MCF 10A (cell line): ENCODE measurements around the gene DGCR2. TPM values are rescaled to one million over a fixed set of nuclear protein-coding genes. Genes with fewer than 3 reads are reported as not detected.
"Not testable (repeated sequence)": the region's sequence is repeated elsewhere in the genome, so short reads cannot be mapped to it uniquely, and the experiment has no call there.

Experiments
- BruUV-seq: library from RNA; stranded (reverse); fragments of 400-500 nt; replicated peaks from 2 replicates; lab custom pipeline; 2021; lab: Mats Ljungman, UMichigan
- CTCF ChIA-PET: fragments of 300-600 bp; sonication (Branson Sonifier 250); formaldehyde crosslinking; extraction: SDS; loops from one replicate; lab custom pipeline; 2021; ENCODE audit warnings: antibody characterized with exemption, inconsistent platforms; lab: Yijun Ruan, JAX
- POLR2A ChIA-PET: fragments of 300-600, 350-650 bp; sonication (Branson Sonifier 250); formaldehyde crosslinking; extraction: SDS; loops from one replicate; lab custom pipeline; 2020; ENCODE audit warnings: antibody characterized with exemption, inconsistent platforms; lab: Yijun Ruan, JAX
- DNase-seq: peaks from one replicate; pipeline ENCODE4 v3.0.0-alpha.2; 2018; ENCODE audit not compliant: unreplicated experiment
- H3K27ac Mint-ChIP-seq: one replicate; pipeline ENCODE4 v1.8.0; 2022; ENCODE audit warnings: mild to moderate bottlenecking, low read depth, mixed read lengths; ENCODE audit not compliant: unreplicated experiment
- H3K27me3 Mint-ChIP-seq: one replicate; pipeline ENCODE4 v1.8.0; 2022; ENCODE audit warnings: mixed read lengths; ENCODE audit not compliant: insufficient read depth, unreplicated experiment
- H3K36me3 Mint-ChIP-seq: one replicate; pipeline ENCODE4 v1.8.0; 2022; ENCODE audit warnings: mild to moderate bottlenecking, moderate library complexity, mixed read lengths; ENCODE audit not compliant: insufficient read depth, unreplicated experiment
- H3K4me1 Mint-ChIP-seq: one replicate; pipeline ENCODE4 v1.8.0; 2022; ENCODE audit warnings: mixed read lengths; ENCODE audit not compliant: insufficient read depth, unreplicated experiment
- H3K4me3 Mint-ChIP-seq: one replicate; pipeline ENCODE4 v1.8.0; 2022; ENCODE audit warnings: mild to moderate bottlenecking, moderate library complexity, mixed read lengths; ENCODE audit not compliant: unreplicated experiment
- H3K9me3 Mint-ChIP-seq: one replicate; pipeline ENCODE4 v1.8.0; 2022; ENCODE audit warnings: mixed read lengths; ENCODE audit not compliant: unreplicated experiment
- CTCF ChIP-seq: fragments of 200-600 bp; IDR thresholded peaks from one replicate; pipeline ENCODE4 v1.8.0; 2022; ENCODE audit warnings: antibody characterized with exemption, mild to moderate bottlenecking; ENCODE audit not compliant: unreplicated experiment
- intact Hi-C: fragments of 100-400 bp; cut with micrococcal nuclease; formaldehyde crosslinking; loops from 2 replicates; pipeline ENCODE4 v1.14.1; 2022
- total RNA-seq: library from RNA; stranded (reverse); gene quantifications from 2 replicates; pipeline ENCODE4 v1.2.3, GENCODE V29; 2022

Gene DGCR2
- total RNA-seq, 1 experiment from 2014 or later = 41.2 TPM

DNA sequence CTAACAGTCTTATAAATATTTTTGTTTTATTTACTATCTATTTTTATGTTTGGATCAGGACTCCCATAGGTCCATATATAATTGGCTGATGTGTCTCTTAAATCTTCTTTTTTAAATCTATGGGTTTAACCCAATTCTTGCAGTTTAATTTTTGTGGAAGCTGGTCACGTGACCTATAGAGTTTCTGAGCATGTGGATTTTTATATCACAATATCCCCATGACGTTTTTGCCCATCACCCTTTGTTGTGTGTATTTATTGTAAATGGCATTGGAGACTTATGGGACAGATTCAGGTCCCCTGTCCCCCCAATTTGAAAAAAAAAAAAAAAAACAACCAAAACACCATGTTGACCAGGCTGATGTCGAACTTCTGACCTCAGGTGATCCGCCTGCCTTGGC lies 107.3 kb downstream of the DGCR2 start:
- no TSS peak for BruUV-seq
- H3K4me1 Mint-ChIP-seq = peaks cover 6% of the 10 kb centered on the region
- H3K9me3 Mint-ChIP-seq = no peaks in the 10 kb centered on the region
- no peak overlapping the region for H3K4me3 Mint-ChIP-seq
- intact Hi-C loops = no loop called here
- POLR2A ChIA-PET = no interaction called here
- no peaks in the 10 kb centered on the region for H3K36me3 Mint-ChIP-seq
- DNase-seq = no peak
- H3K27me3 Mint-ChIP-seq = peaks cover 15% of the 10 kb centered on the region
- CTCF ChIA-PET = no interaction called here
- TF ChIP-seq CTCF = no peak
- H3K27ac Mint-ChIP-seq = no peak overlapping the region

GRCh38 chr22:19013881-19014598 lies 108.2 kb downstream of the DGCR2 start:
- H3K4me1 Mint-ChIP-seq, H3K9me3 Mint-ChIP-seq, BruUV-seq, H3K27ac Mint-ChIP-seq, intact Hi-C loops, H3K36me3 Mint-ChIP-seq, H3K4me3 Mint-ChIP-seq, DNase-seq: not testable (repeated sequence)
- ChIA-PET CTCF (interaction anchor here (0.7 kb wide), 1 partner anchor 400 kb away, joined by 3 read pairs; no protein-coding TSS in a partner anchor), POLR2A (interaction anchor here (0.6 kb wide), 2 partner anchors 322 to 792 kb away, joined by 3 read pairs; no protein-coding TSS in a partner anchor)
- H3K27me3 Mint-ChIP-seq = peaks cover 15% of the 10 kb centered on the region

DNA sequence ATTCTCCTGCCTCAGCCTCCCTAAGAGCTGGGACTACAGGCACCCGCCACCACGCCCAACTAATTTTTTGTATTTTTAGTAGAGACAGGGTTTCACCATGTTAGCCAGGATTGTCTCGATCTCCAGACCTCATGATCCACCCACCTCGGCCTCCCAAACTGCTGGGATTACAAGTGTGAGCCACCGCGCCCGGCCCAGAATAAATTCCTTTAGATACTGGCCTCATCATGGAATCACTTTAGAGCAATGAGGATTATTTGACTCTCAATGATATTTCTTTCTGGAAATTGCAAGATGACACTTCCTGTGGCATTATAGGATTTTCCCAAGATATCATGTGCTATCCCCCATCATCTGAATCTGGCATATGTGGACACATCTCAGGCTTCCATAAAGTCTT lies 108.8 kb downstream of the DGCR2 start:
- H3K4me1 Mint-ChIP-seq, H3K4me3 Mint-ChIP-seq, H3K27ac Mint-ChIP-seq, intact Hi-C loops, H3K9me3 Mint-ChIP-seq, H3K36me3 Mint-ChIP-seq, BruUV-seq, DNase-seq: not testable (repeated sequence)
- H3K27me3 Mint-ChIP-seq = peaks cover 15% of the 10 kb centered on the region
- ChIA-PET CTCF (interaction anchor here (0.7 kb wide), 1 partner anchor 401 kb away, joined by 3 read pairs; no protein-coding TSS in a partner anchor), POLR2A (interaction anchor here (0.6 kb wide), 1 partner anchor 323 kb away, joined by 3 read pairs; no protein-coding TSS in a partner anchor)

- no peak overlapping the region for H3K4me3 Mint-ChIP-seq
- BruUV-seq = no TSS peak
- POLR2A ChIA-PET = no interaction called here
- H3K9me3 Mint-ChIP-seq = no peaks in the 10 kb centered on the region
- CTCF ChIA-PET = no interaction called here
- peaks cover 6% of the 10 kb centered on the region for H3K4me1 Mint-ChIP-seq
- no peak for TF ChIP-seq CTCF
- intact Hi-C loops = no loop called here
- no peak for DNase-seq
- no peaks in the 10 kb centered on the region for H3K36me3 Mint-ChIP-seq
- H3K27me3 Mint-ChIP-seq = peaks cover 15% of the 10 kb centered on the region
- H3K27ac Mint-ChIP-seq = no peak overlapping the region
Measured at GRCh38 chr22:19012308-19012986, 109.8 kb downstream of the DGCR2 start.

DNA sequence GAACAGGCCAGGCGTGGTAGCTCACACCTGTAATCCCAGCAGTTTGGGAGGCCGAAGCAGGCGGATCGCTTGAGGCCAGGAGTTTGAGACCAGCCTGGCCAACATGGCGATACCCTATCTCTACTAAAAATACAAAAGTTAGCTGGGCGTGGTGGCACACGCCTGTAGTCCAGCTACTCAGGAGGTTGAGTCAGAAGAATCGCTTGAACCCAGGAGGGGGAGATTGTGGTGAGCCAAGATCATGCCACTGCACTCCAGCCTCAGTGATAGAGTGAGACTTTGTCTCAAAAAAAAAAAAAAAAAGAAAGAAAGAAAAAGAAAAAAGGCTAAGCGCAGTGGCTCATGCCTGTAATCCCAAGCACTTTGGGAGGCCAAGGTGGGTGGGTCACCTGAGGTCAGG lies 110.6 kb downstream of the DGCR2 start:
- H3K4me3 Mint-ChIP-seq, H3K9me3 Mint-ChIP-seq, H3K36me3 Mint-ChIP-seq, BruUV-seq, CTCF ChIA-PET, H3K4me1 Mint-ChIP-seq, POLR2A ChIA-PET, intact Hi-C loops, DNase-seq, H3K27ac Mint-ChIP-seq: not testable (repeated sequence)
- peaks cover 15% of the 10 kb centered on the region for H3K27me3 Mint-ChIP-seq
